Measurements from ENCODE around the gene RBM10.

The RBM10 gene

GRCh38 chrX:47226531-47227333 lies 81.7 kb downstream of the RBM10 start:
- H3K4me3 Mint-ChIP-seq: no peak overlapping the region
- peaks cover 6% of the 10 kb centered on the region for H3K4me1 Mint-ChIP-seq
- H3K36me3 Mint-ChIP-seq: peaks cover 9% of the 10 kb centered on the region
- no peaks in the 10 kb centered on the region for H3K9me3 Mint-ChIP-seq
- H3K27ac Mint-ChIP-seq: peak overlapping the region; percentile 51
- H3K27me3 Mint-ChIP-seq: no peaks in the 10 kb centered on the region

- Mint-ChIP-seq H3K9me3 (no peaks in the 10 kb centered on the region), H3K36me3 (peaks cover 9% of the 10 kb centered on the region), H3K27me3 (no peaks in the 10 kb centered on the region)
These were observed 82.2 kb downstream of the RBM10 start for GRCh38 chrX:47227334-47227583.

GRCh38 chrX:47228550-47229270 lies 83.7 kb downstream of the RBM10 start:
- peaks cover 9% of the 10 kb centered on the region for H3K36me3 Mint-ChIP-seq

More at GRCh38 chrX:47227334-47227583, 82.2 kb downstream of the RBM10 start:
- Mint-ChIP-seq H3K27ac (no peak overlapping the region), H3K4me3 (no peak overlapping the region), H3K4me1 (peaks cover 1% of the 10 kb centered on the region)

GRCh38 chrX:47229427-47229826 lies 84.4 kb downstream of the RBM10 start:
- Mint-ChIP-seq H3K9me3 (no peaks in the 10 kb centered on the region), H3K4me3 (no peak overlapping the region), H3K27me3 (no peaks in the 10 kb centered on the region), H3K36me3 (peaks cover 9% of the 10 kb centered on the region), H3K27ac (no peak overlapping the region), H3K4me1 (peaks cover 4% of the 10 kb centered on the region)

More at GRCh38 chrX:47228550-47229270, 83.7 kb downstream of the RBM10 start:
- H3K4me3 Mint-ChIP-seq: no peak overlapping the region
- H3K27ac Mint-ChIP-seq: no peak overlapping the region
- peaks cover 4% of the 10 kb centered on the region for H3K4me1 Mint-ChIP-seq
- H3K9me3 Mint-ChIP-seq: no peaks in the 10 kb centered on the region
- no peaks in the 10 kb centered on the region for H3K27me3 Mint-ChIP-seq

- H3K36me3 Mint-ChIP-seq: peaks cover 9% of the 10 kb centered on the region
- peak overlapping the region; percentile 23 for H3K27ac Mint-ChIP-seq
- no peaks in the 10 kb centered on the region for H3K9me3 Mint-ChIP-seq
- no peaks in the 10 kb centered on the region for H3K27me3 Mint-ChIP-seq
- H3K4me3 Mint-ChIP-seq: no peak overlapping the region
- peaks cover 8% of the 10 kb centered on the region for H3K4me1 Mint-ChIP-seq
These were observed 85.3 kb downstream of the RBM10 start for GRCh38 chrX:47230136-47230868.

GRCh38 chrX:47231167-47231566 lies 86.1 kb downstream of the RBM10 start:
- H3K4me3 Mint-ChIP-seq: no peak overlapping the region
- H3K36me3 Mint-ChIP-seq: peaks cover 11% of the 10 kb centered on the region
- no peaks in the 10 kb centered on the region for H3K27me3 Mint-ChIP-seq
- H3K4me1 Mint-ChIP-seq: peaks cover 17% of the 10 kb centered on the region
- peak overlapping the region; percentile 87 for H3K27ac Mint-ChIP-seq
- no peaks in the 10 kb centered on the region for H3K9me3 Mint-ChIP-seq

GRCh38 chrX:47232197-47232802 lies 87.3 kb downstream of the RBM10 start:
- Mint-ChIP-seq H3K36me3 (peaks cover 9% of the 10 kb centered on the region), H3K9me3 (no peaks in the 10 kb centered on the region), H3K4me1 (peaks cover 19% of the 10 kb centered on the region), H3K27me3 (no peaks in the 10 kb centered on the region), H3K27ac (peak overlapping the region; percentile 98), H3K4me3 (peak overlapping the region; percentile 91)

GRCh38 chrX:47232803-47233332 lies 87.8 kb downstream of the RBM10 start, which contains the start of gene USP11:
USP11 (plus strand) TSS chrX:47233009; CDS start chrX:47233044, 35 bp downstream.
- Mint-ChIP-seq H3K36me3 (peaks cover 9% of the 10 kb centered on the region), H3K4me1 (peaks cover 19% of the 10 kb centered on the region), H3K27ac (peak within 1 kb of the TSS; percentile 98), H3K4me3 (peak within 1 kb of the TSS; percentile 91), H3K27me3 (no peaks in the 10 kb centered on the region), H3K9me3 (no peaks in the 10 kb centered on the region)

- Mint-ChIP-seq H3K27ac (peak overlapping the region; percentile 98), H3K36me3 (peaks cover 9% of the 10 kb centered on the region), H3K27me3 (no peaks in the 10 kb centered on the region)
These were observed 88.5 kb downstream of the RBM10 start for GRCh38 chrX:47233333-47234113.

GRCh38 chrX:47234583-47234982 lies 89.6 kb downstream of the RBM10 start:
- Mint-ChIP-seq H3K27me3 (no peaks in the 10 kb centered on the region), H3K36me3 (peaks cover 6% of the 10 kb centered on the region), H3K27ac (peak overlapping the region; percentile 88), H3K9me3 (no peaks in the 10 kb centered on the region), H3K4me3 (peak overlapping the region; percentile 60), H3K4me1 (peaks cover 19% of the 10 kb centered on the region)

More at GRCh38 chrX:47233333-47234113, 88.5 kb downstream of the RBM10 start:
- peaks cover 19% of the 10 kb centered on the region for H3K4me1 Mint-ChIP-seq
- H3K4me3 Mint-ChIP-seq: peak overlapping the region; percentile 91
- H3K9me3 Mint-ChIP-seq: no peaks in the 10 kb centered on the region

GRCh38 chrX:47235691-47236103 lies 90.7 kb downstream of the RBM10 start:
- Mint-ChIP-seq H3K36me3 (peaks cover 2% of the 10 kb centered on the region), H3K4me1 (peaks cover 19% of the 10 kb centered on the region), H3K27me3 (no peaks in the 10 kb centered on the region), H3K27ac (peak overlapping the region; percentile 95), H3K4me3 (peak overlapping the region; percentile 63), H3K9me3 (no peaks in the 10 kb centered on the region)

Measured in activated naive CD4-positive, alpha-beta T cell treated with anti-CD3 and anti-CD28 coated beads, Interleukin-2, amount 50 U/mL, for 24 hours (primary cell).